OCI-LY1 (cell line): ENCODE results near the gene MACROD2.

Experiments
- H2AFZ ChIP-seq: fragments of 200-600 bp; sonication (generic), shearing (Covaris generic); 2 replicates; pipeline ENCODE4 v1.6.0; 2014; ENCODE audit warnings: antibody characterized with exemption, mild to moderate bottlenecking, low read length
- H3F3A ChIP-seq: fragments of 200-600 bp; sonication (generic), shearing (Covaris generic); 2 replicates; pipeline ENCODE4 v1.6.0; 2014; ENCODE audit warnings: mild to moderate bottlenecking, antibody characterized with exemption, low read length, moderate library complexity; ENCODE audit not compliant: insufficient read depth
- H3K27ac ChIP-seq: fragments of 200-600 bp; sonication (generic); 2 replicates; pipeline ENCODE4 v1.5.1; 2014; ENCODE audit warnings: low read length, mixed run types, mild to moderate bottlenecking, low read depth; ENCODE audit not compliant: poor library complexity, severe bottlenecking
- H3K27me3 ChIP-seq: fragments of 200-600 bp; sonication (generic); 2 replicates; pipeline ENCODE4 v1.6.0; 2014; ENCODE audit warnings: antibody characterized with exemption, mild to moderate bottlenecking, low read length, moderate library complexity; ENCODE audit not compliant: insufficient read depth
- H3K36me3 ChIP-seq: fragments of 200-600 bp; sonication (generic); 2 replicates; pipeline ENCODE4 v1.6.1; 2014; ENCODE audit warnings: mild to moderate bottlenecking, antibody characterized with exemption, low read length, moderate library complexity, mixed read lengths; ENCODE audit not compliant: insufficient read depth
- H3K4me1 ChIP-seq: fragments of 200-600 bp; sonication (generic); 2 replicates; pipeline ENCODE4 v1.5.1; 2014; ENCODE audit warnings: mild to moderate bottlenecking, low read length, moderate library complexity; ENCODE audit not compliant: insufficient read depth, severe bottlenecking
- H3K4me2 ChIP-seq: fragments of 200-600 bp; sonication (generic), shearing (Covaris generic); 2 replicates; pipeline ENCODE4 v1.6.1; 2014; ENCODE audit warnings: low read length
- H3K4me3 ChIP-seq: fragments of 200-600 bp; sonication (generic); 2 replicates; pipeline ENCODE4 v1.5.1; 2014; ENCODE audit warnings: low read length, low read depth, mild to moderate bottlenecking, mixed read lengths; ENCODE audit not compliant: poor library complexity, severe bottlenecking
- H3K79me2 ChIP-seq: fragments of 200-600 bp; shearing (Covaris generic); 2 replicates; pipeline ENCODE4 v1.6.1; 2016; ENCODE audit warnings: mixed run types, low read length, mixed read lengths; ENCODE audit not compliant: insufficient read depth
- H3K9ac ChIP-seq: fragments of 200-600 bp; sonication (generic), shearing (Covaris generic); 2 replicates; pipeline ENCODE4 v1.6.1; 2014; ENCODE audit warnings: mild to moderate bottlenecking, low read length, mixed read lengths
- H3K9me2 ChIP-seq: fragments of 200-600 bp; sonication (generic), shearing (Covaris generic); 2 replicates; pipeline ENCODE4 v1.6.1; 2014; ENCODE audit warnings: low read depth, mild to moderate bottlenecking, low read length, mixed read lengths
- H3K9me3 ChIP-seq: fragments of 200-600 bp; shearing (Covaris generic); 2 replicates; pipeline ENCODE4 v1.6.1; 2014; ENCODE audit warnings: low read length, mixed read lengths
- H4K20me1 ChIP-seq: fragments of 200-600 bp; sonication (generic), shearing (Covaris generic); 2 replicates; pipeline ENCODE4 v1.6.0; 2016; ENCODE audit warnings: mild to moderate bottlenecking, low read length; ENCODE audit not compliant: insufficient read depth
- EZH2 ChIP-seq: fragments of 200-600 bp; sonication (generic), shearing (Covaris generic); IDR thresholded peaks from 2 replicates; pipeline ENCODE4 v1.8.0; 2017; ENCODE audit warnings: borderline replicate concordance, mixed run types, mild to moderate bottlenecking, antibody characterized with exemption, low read length, moderate library complexity, mixed read lengths
- TF ChIP-seq, protein P1 (sequence below): fragments of 200-600 bp; sonication (generic), shearing (Covaris generic); IDR thresholded peaks from 2 replicates; pipeline ENCODE4 v1.5.1; 2017; ENCODE audit warnings: mild to moderate bottlenecking, antibody characterized with exemption, low read length, moderate library complexity, mixed read lengths

The MACROD2 gene

GRCh38 chr20:15061061-15061430, 1065.7 kb downstream of the MACROD2 start:
- Histone ChIP-seq H3K9me2 (no peaks in the 10 kb centered on the region), H3K27me3 (no peaks in the 10 kb centered on the region), H3F3A (no peaks in the 10 kb centered on the region), H3K4me3 (no peak overlapping the region), H4K20me1 (no peaks in the 10 kb centered on the region), H3K4me2 (no peak overlapping the region), H3K79me2 (no peaks in the 10 kb centered on the region), H3K9ac (no peak overlapping the region), H3K4me1 (no peaks in the 10 kb centered on the region), H3K36me3 (no peaks in the 10 kb centered on the region), H3K9me3 (no peaks in the 10 kb centered on the region), H3K27ac (no peak overlapping the region), H2AFZ (no peak overlapping the region)
- TF ChIP-seq EZH2, result no peak
- TF ChIP-seq, protein P1, sequence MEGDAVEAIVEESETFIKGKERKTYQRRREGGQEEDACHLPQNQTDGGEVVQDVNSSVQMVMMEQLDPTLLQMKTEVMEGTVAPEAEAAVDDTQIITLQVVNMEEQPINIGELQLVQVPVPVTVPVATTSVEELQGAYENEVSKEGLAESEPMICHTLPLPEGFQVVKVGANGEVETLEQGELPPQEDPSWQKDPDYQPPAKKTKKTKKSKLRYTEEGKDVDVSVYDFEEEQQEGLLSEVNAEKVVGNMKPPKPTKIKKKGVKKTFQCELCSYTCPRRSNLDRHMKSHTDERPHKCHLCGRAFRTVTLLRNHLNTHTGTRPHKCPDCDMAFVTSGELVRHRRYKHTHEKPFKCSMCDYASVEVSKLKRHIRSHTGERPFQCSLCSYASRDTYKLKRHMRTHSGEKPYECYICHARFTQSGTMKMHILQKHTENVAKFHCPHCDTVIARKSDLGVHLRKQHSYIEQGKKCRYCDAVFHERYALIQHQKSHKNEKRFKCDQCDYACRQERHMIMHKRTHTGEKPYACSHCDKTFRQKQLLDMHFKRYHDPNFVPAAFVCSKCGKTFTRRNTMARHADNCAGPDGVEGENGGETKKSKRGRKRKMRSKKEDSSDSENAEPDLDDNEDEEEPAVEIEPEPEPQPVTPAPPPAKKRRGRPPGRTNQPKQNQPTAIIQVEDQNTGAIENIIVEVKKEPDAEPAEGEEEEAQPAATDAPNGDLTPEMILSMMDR, result no peak

GRCh38 chr20:15061955-15062354, 1066.6 kb downstream of the MACROD2 start:
- Histone ChIP-seq H3K36me3 (no peaks in the 10 kb centered on the region), H2AFZ (no peak overlapping the region), H3F3A (no peaks in the 10 kb centered on the region), H3K9me3 (no peaks in the 10 kb centered on the region), H3K79me2 (no peaks in the 10 kb centered on the region), H3K4me3 (no peak overlapping the region), H3K4me1 (no peaks in the 10 kb centered on the region), H3K27me3 (no peaks in the 10 kb centered on the region), H3K9ac (no peak overlapping the region), H4K20me1 (no peaks in the 10 kb centered on the region), H3K27ac (no peak overlapping the region), H3K4me2 (no peak overlapping the region), H3K9me2 (no peaks in the 10 kb centered on the region)
- TF ChIP-seq, protein P1, result no peak
- no peak for TF ChIP-seq EZH2

DNA sequence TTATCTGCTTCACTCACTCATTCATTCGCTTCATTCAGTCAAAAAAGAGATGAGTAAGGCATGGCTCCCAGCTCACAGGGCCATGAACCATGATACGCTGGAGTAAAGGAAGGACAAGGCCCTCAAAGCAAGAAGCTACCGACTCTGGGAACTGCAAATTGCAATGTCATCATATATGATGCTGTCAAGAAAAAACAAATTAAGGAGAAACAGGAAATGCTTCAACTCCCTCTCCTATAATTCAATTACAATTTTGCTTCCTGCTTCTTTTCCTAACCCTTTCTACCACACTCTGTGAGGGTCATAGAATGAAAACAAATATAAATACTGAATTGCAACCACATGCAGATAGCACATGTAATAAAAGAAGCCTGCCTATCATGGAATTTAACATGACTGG, 1067.8 kb downstream of the MACROD2 start:
- no peaks in the 10 kb centered on the region for H4K20me1 ChIP-seq
- TF ChIP-seq, protein P1, result no peak
- TF ChIP-seq EZH2, result no peak
- H3K79me2 ChIP-seq, result no peaks in the 10 kb centered on the region
- no peaks in the 10 kb centered on the region for H3K27me3 ChIP-seq
- no peak overlapping the region for H3K4me3 ChIP-seq
- H3K36me3 ChIP-seq, result no peaks in the 10 kb centered on the region
- H3K9me2 ChIP-seq, result no peaks in the 10 kb centered on the region
- no peak overlapping the region for H2AFZ ChIP-seq
- no peaks in the 10 kb centered on the region for H3K4me1 ChIP-seq
- no peak overlapping the region for H3K9ac ChIP-seq
- no peaks in the 10 kb centered on the region for H3K9me3 ChIP-seq
- no peaks in the 10 kb centered on the region for H3F3A ChIP-seq
- H3K27ac ChIP-seq, result no peak overlapping the region
- no peak overlapping the region for H3K4me2 ChIP-seq
